ENCODE results near the gene ZNF593OS.

ZNF593OS gene

GRCh38 chr1:26158908-26159742 is 12.5 kb downstream of the ZNF593OS start, which contains the start of gene FAM110D:
FAM110D (plus strand) TSS chr1:26159079; CDS start chr1:26161292, 2,213 bp downstream.
- no peak for DNase-seq (ENCODE audit: low spot score)

- no peak for DNase-seq (ENCODE audit: low spot score)
Observed at GRCh38 chr1:26158271-26158907, 13.2 kb downstream of the ZNF593OS start.

- no peak for DNase-seq (ENCODE audit: low spot score)
Observed at GRCh38 chr1:26156285-26157038, 15.2 kb downstream of the ZNF593OS start.

GRCh38 chr1:26155370-26156284 is 16.0 kb downstream of the ZNF593OS start:
- no peak for DNase-seq (ENCODE audit: low spot score)

GRCh38 chr1:26154750-26155149 is 16.9 kb downstream of the ZNF593OS start:
- no peak for DNase-seq (ENCODE audit: low spot score)

- no peak for DNase-seq (ENCODE audit: low spot score)
Observed at GRCh38 chr1:26153966-26154532, 17.6 kb downstream of the ZNF593OS start.

GRCh38 chr1:26148887-26149286 is 22.7 kb downstream of the ZNF593OS start:
- no peak for DNase-seq (ENCODE audit: low spot score)

GRCh38 chr1:26145960-26146294 is 25.7 kb downstream of the ZNF593OS start:
- no peak for DNase-seq (ENCODE audit: low spot score)

- peak; percentile 89 for DNase-seq (ENCODE audit: low spot score)
Observed at GRCh38 chr1:26145041-26145959, 26.3 kb downstream of the ZNF593OS start.

- no peak for DNase-seq (ENCODE audit: low spot score)
Observed at GRCh38 chr1:26142159-26142558, 29.5 kb downstream of the ZNF593OS start.

GRCh38 chr1:26138974-26139558 is 32.6 kb downstream of the ZNF593OS start:
- DNase-seq (ENCODE audit: low spot score), result no peak

GRCh38 chr1:26134466-26134865 is 37.2 kb downstream of the ZNF593OS start:
- DNase-seq (ENCODE audit: low spot score), result no peak

GRCh38 chr1:26132834-26133167 is 38.8 kb downstream of the ZNF593OS start:
- DNase-seq (ENCODE audit: low spot score), result no peak

- DNase-seq (ENCODE audit: low spot score), result no peak
Observed at GRCh38 chr1:26132128-26132833, 39.4 kb downstream of the ZNF593OS start.

GRCh38 chr1:26130695-26131094 is 40.9 kb downstream of the ZNF593OS start:
- DNase-seq (ENCODE audit: low spot score), result no peak

GRCh38 chr1:26129778-26130177 is 41.9 kb downstream of the ZNF593OS start:
- no peak for DNase-seq (ENCODE audit: low spot score)

- DNase-seq (ENCODE audit: low spot score), result no peak
Observed at GRCh38 chr1:26127235-26128163, 44.1 kb downstream of the ZNF593OS start.
